ENCODE results near the gene FASN. TPM values are rescaled to one million over a fixed set of nuclear protein-coding genes. Genes with fewer than 3 reads are reported as not detected.

FASN gene
- total and polyA plus RNA-seq, 2 of the 13 experiments (the other 11 are each of a cell fraction or from before 2014, with no cell fraction given) = 51.7 to 101 TPM

- TF ChIP-seq SUZ12 (IDR thresholded peaks at IDR 0.05; ENCODE audit: low read depth, low read length) = no peak
- TF ChIP-seq, protein P1, sequence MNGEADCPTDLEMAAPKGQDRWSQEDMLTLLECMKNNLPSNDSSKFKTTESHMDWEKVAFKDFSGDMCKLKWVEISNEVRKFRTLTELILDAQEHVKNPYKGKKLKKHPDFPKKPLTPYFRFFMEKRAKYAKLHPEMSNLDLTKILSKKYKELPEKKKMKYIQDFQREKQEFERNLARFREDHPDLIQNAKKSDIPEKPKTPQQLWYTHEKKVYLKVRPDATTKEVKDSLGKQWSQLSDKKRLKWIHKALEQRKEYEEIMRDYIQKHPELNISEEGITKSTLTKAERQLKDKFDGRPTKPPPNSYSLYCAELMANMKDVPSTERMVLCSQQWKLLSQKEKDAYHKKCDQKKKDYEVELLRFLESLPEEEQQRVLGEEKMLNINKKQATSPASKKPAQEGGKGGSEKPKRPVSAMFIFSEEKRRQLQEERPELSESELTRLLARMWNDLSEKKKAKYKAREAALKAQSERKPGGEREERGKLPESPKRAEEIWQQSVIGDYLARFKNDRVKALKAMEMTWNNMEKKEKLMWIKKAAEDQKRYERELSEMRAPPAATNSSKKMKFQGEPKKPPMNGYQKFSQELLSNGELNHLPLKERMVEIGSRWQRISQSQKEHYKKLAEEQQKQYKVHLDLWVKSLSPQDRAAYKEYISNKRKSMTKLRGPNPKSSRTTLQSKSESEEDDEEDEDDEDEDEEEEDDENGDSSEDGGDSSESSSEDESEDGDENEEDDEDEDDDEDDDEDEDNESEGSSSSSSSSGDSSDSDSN (CRISPR knock-in tag; IDR thresholded peaks at IDR 0.05) = peak; percentile 97
- no peak for TF ChIP-seq ZFYVE20 (CRISPR knock-in tag; IDR thresholded peaks at IDR 0.05; ENCODE audit: borderline replicate concordance, low read depth)
- TF ChIP-seq MLX (CRISPR knock-in tag; IDR thresholded peaks at IDR 0.05) = no peak
- no peak for TF ChIP-seq ZFP36L2 (CRISPR knock-in tag; IDR thresholded peaks at IDR 0.05)
- TF ChIP-seq BRD4 (CRISPR knock-in tag; IDR thresholded peaks at IDR 0.05) = peak; percentile 94
- no peak for TF ChIP-seq ZNF3 (CRISPR knock-in tag; IDR thresholded peaks at IDR 0.05)
- TF ChIP-seq, protein P2, sequence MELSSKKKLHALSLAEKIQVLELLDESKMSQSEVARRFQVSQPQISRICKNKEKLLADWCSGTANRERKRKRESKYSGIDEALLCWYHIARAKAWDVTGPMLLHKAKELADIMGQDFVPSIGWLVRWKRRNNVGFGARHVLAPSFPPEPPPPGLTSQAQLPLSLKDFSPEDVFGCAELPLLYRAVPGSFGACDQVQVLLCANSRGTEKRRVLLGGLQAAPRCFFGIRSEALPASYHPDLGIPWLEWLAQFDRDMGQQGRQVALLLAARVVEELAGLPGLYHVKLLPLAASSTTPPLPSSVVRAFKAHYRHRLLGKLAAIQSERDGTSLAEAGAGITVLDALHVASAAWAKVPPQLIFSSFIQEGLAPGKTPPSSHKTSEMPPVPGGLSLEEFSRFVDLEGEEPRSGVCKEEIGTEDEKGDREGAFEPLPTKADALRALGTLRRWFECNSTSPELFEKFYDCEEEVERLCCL (CRISPR knock-in tag; IDR thresholded peaks at IDR 0.05; ENCODE audit: borderline replicate concordance) = no peak; the same call in 1 of the 2 replicates
- TF ChIP-seq ZNF367 (CRISPR knock-in tag; IDR thresholded peaks at IDR 0.05; ENCODE audit: borderline replicate concordance) = no peak
- peak; percentile 98 for TF ChIP-seq ZFY (CRISPR knock-in tag; IDR thresholded peaks at IDR 0.05)
- TF ChIP-seq, protein P3, sequence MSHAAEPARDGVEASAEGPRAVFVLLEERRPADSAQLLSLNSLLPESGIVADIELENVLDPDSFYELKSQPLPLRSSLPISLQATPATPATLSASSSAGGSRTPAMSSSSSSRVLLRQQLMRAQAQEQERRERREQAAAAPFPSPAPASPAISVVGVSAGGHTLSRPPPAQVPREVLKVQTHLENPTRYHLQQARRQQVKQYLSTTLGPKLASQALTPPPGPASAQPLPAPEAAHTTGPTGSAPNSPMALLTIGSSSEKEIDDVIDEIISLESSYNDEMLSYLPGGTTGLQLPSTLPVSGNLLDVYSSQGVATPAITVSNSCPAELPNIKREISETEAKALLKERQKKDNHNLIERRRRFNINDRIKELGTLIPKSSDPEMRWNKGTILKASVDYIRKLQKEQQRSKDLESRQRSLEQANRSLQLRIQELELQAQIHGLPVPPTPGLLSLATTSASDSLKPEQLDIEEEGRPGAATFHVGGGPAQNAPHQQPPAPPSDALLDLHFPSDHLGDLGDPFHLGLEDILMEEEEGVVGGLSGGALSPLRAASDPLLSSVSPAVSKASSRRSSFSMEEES (CRISPR knock-in tag; IDR thresholded peaks at IDR 0.05) = peak; percentile 56; the same call in 1 of the 2 replicates
- TF ChIP-seq NKX3-1 (CRISPR knock-in tag; IDR thresholded peaks at IDR 0.05) = peak; percentile 44; the same call in 1 of the 2 replicates
- TF ChIP-seq ZNF740 (CRISPR knock-in tag; IDR thresholded peaks at IDR 0.05) = peak; percentile 66; the same call in 1 of the 2 replicates
- no peak; the same call in none of the 2 replicates for TF ChIP-seq RXRA (CRISPR knock-in tag; IDR thresholded peaks at IDR 0.05)
- peak; percentile 82; the same call in 1 of the 2 replicates for TF ChIP-seq CREB3 (CRISPR knock-in tag; IDR thresholded peaks at IDR 0.05)
- no peak for TF ChIP-seq FOSL1 (CRISPR knock-in tag; IDR thresholded peaks at IDR 0.05; ENCODE audit: borderline replicate concordance)
- TF ChIP-seq KDM6A (CRISPR knock-in tag; IDR thresholded peaks at IDR 0.05; ENCODE audit: low read depth) = no peak
- TF ChIP-seq, protein P4, sequence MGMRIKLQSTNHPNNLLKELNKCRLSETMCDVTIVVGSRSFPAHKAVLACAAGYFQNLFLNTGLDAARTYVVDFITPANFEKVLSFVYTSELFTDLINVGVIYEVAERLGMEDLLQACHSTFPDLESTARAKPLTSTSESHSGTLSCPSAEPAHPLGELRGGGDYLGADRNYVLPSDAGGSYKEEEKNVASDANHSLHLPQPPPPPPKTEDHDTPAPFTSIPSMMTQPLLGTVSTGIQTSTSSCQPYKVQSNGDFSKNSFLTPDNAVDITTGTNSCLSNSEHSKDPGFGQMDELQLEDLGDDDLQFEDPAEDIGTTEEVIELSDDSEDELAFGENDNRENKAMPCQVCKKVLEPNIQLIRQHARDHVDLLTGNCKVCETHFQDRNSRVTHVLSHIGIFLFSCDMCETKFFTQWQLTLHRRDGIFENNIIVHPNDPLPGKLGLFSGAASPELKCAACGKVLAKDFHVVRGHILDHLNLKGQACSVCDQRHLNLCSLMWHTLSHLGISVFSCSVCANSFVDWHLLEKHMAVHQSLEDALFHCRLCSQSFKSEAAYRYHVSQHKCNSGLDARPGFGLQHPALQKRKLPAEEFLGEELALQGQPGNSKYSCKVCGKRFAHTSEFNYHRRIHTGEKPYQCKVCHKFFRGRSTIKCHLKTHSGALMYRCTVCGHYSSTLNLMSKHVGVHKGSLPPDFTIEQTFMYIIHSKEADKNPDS (CRISPR knock-in tag; IDR thresholded peaks at IDR 0.05) = no peak
- TF ChIP-seq RBM22 (optimal IDR thresholded peaks at IDR 0.05; ENCODE audit: low read length) = peak; percentile 82
Observed at GRCh38 chr17:82105882-82106687, 8.0 kb upstream of the FASN start (continued).

Measured in HepG2 (cell line).